Measurements from ENCODE around the gene USP32. TPM values are rescaled to one million over a fixed set of nuclear protein-coding genes. Genes with fewer than 3 reads are reported as not detected.

USP32 gene
- total RNA-seq, 1 experiment from 2014 or later = 103 TPM

DNA sequence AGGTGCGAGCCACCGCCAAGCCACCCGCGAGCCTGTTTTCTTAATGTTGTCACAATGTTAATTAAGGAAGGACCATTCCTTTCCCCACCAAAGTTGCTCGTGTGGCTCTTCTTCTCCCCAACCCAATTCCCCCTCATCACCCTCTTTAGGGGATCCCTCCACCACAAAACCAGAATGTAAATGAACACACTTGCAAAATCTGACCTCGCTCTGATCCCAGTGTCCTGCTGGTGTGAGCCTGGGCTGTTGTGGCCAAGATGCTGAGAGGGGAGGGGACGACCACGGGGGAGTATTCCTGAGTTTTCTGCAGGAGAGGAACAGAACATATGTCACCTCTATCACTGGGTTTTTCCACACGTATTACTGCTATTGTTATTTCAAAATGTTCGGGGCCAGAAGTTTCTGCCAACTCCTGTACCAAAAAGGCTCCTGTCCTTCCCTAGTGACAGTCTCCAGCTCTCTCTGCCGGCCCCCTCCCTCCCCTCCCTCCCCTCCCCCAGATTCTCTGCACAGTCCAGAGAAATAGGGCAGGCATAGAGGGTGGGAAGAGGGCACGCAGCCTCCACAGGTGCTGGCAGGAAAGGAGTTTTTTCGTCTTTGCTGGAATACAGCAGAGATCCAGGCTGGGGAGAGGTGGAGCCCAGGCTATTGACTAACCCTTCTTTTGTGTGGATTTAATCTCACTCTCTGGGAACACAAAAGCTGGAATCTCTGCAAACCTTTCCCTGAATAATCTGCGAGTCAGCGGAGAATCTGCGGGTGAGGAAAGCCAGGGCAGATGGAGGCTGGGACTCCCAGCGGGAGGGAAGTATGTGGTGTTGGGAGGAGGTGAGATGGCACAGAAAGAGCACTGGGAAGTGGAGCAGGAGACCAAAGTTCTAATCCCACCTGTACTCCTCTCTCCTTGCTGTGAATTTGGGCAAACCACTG, 246.7 kb downstream of the USP32 start:
- Mint-ChIP-seq H3K27me3 (ENCODE audit: low read depth) (peaks cover 83% of the 10 kb centered on the region), H3K36me3 (no peaks in the 10 kb centered on the region), H3K4me3 (peak overlapping the region; percentile 28), H3K27ac (no peak overlapping the region), H3K9me3 (no peaks in the 10 kb centered on the region), H3K4me1 (peaks cover 59% of the 10 kb centered on the region)
- CTCF ChIA-PET = interaction anchor here (1.2 to 1.7 kb wide), 2 partner anchors 13 to 14 kb away, joined by 6 to 7 read pairs; no protein-coding TSS in a partner anchor
- DNase-seq (ENCODE audit: low spot score) = no peak
- TF ChIP-seq ETV6 (CRISPR knock-in tag; IDR thresholded peaks at IDR 0.05) (no peak), KAT7 (CRISPR knock-in tag; IDR thresholded peaks at IDR 0.05; ENCODE audit: borderline replicate concordance) (no peak), NFYB (CRISPR knock-in tag; conservative IDR thresholded peaks at IDR 0.05; ENCODE audit: low read depth) (no peak), ESRRA (CRISPR knock-in tag; IDR thresholded peaks at IDR 0.05; ENCODE audit: borderline replicate concordance) (no peak), FOXJ3 (CRISPR knock-in tag; IDR thresholded peaks at IDR 0.05; ENCODE audit: borderline replicate concordance) (no peak), ZBTB21 (CRISPR knock-in tag; IDR thresholded peaks at IDR 0.05; ENCODE audit: borderline replicate concordance) (no peak), ZNF423 (CRISPR knock-in tag; IDR thresholded peaks at IDR 0.05) (no peak), MXD4 (CRISPR knock-in tag; IDR thresholded peaks at IDR 0.05; ENCODE audit: borderline replicate concordance) (no peak), TCF7 (CRISPR knock-in tag; IDR thresholded peaks at IDR 0.05; ENCODE audit: low read depth) (no peak), CBFB (CRISPR knock-in tag; IDR thresholded peaks at IDR 0.05; ENCODE audit: low read depth) (no peak), ZNF138 (CRISPR knock-in tag; conservative IDR thresholded peaks at IDR 0.05) (no peak), ZNF671 (CRISPR knock-in tag; IDR thresholded peaks at IDR 0.05) (no peak)
- TF ChIP-seq, protein P1, sequence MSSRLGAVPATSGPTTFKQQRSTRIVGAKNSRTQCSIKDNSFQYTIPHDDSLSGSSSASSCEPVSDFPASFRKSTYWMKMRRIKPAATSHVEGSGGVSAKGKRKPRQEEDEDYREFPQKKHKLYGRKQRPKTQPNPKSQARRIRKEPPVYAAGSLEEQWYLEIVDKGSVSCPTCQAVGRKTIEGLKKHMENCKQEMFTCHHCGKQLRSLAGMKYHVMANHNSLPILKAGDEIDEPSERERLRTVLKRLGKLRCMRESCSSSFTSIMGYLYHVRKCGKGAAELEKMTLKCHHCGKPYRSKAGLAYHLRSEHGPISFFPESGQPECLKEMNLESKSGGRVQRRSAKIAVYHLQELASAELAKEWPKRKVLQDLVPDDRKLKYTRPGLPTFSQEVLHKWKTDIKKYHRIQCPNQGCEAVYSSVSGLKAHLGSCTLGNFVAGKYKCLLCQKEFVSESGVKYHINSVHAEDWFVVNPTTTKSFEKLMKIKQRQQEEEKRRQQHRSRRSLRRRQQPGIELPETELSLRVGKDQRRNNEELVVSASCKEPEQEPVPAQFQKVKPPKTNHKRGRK (CRISPR knock-in tag; IDR thresholded peaks at IDR 0.05; ENCODE audit: borderline replicate concordance) = no peak
- TF ChIP-seq, protein P2, sequence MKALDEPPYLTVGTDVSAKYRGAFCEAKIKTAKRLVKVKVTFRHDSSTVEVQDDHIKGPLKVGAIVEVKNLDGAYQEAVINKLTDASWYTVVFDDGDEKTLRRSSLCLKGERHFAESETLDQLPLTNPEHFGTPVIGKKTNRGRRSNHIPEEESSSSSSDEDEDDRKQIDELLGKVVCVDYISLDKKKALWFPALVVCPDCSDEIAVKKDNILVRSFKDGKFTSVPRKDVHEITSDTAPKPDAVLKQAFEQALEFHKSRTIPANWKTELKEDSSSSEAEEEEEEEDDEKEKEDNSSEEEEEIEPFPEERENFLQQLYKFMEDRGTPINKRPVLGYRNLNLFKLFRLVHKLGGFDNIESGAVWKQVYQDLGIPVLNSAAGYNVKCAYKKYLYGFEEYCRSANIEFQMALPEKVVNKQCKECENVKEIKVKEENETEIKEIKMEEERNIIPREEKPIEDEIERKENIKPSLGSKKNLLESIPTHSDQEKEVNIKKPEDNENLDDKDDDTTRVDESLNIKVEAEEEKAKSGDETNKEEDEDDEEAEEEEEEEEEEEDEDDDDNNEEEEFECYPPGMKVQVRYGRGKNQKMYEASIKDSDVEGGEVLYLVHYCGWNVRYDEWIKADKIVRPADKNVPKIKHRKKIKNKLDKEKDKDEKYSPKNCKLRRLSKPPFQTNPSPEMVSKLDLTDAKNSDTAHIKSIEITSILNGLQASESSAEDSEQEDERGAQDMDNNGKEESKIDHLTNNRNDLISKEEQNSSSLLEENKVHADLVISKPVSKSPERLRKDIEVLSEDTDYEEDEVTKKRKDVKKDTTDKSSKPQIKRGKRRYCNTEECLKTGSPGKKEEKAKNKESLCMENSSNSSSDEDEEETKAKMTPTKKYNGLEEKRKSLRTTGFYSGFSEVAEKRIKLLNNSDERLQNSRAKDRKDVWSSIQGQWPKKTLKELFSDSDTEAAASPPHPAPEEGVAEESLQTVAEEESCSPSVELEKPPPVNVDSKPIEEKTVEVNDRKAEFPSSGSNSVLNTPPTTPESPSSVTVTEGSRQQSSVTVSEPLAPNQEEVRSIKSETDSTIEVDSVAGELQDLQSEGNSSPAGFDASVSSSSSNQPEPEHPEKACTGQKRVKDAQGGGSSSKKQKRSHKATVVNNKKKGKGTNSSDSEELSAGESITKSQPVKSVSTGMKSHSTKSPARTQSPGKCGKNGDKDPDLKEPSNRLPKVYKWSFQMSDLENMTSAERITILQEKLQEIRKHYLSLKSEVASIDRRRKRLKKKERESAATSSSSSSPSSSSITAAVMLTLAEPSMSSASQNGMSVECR (CRISPR knock-in tag; IDR thresholded peaks at IDR 0.05; ENCODE audit: borderline replicate concordance) = no peak
- TF ChIP-seq, protein P3, sequence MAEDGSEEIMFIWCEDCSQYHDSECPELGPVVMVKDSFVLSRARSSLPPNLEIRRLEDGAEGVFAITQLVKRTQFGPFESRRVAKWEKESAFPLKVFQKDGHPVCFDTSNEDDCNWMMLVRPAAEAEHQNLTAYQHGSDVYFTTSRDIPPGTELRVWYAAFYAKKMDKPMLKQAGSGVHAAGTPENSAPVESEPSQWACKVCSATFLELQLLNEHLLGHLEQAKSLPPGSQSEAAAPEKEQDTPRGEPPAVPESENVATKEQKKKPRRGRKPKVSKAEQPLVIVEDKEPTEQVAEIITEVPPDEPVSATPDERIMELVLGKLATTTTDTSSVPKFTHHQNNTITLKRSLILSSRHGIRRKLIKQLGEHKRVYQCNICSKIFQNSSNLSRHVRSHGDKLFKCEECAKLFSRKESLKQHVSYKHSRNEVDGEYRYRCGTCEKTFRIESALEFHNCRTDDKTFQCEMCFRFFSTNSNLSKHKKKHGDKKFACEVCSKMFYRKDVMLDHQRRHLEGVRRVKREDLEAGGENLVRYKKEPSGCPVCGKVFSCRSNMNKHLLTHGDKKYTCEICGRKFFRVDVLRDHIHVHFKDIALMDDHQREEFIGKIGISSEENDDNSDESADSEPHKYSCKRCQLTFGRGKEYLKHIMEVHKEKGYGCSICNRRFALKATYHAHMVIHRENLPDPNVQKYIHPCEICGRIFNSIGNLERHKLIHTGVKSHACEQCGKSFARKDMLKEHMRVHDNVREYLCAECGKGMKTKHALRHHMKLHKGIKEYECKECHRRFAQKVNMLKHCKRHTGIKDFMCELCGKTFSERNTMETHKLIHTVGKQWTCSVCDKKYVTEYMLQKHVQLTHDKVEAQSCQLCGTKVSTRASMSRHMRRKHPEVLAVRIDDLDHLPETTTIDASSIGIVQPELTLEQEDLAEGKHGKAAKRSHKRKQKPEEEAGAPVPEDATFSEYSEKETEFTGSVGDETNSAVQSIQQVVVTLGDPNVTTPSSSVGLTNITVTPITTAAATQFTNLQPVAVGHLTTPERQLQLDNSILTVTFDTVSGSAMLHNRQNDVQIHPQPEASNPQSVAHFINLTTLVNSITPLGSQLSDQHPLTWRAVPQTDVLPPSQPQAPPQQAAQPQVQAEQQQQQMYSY (CRISPR knock-in tag; IDR thresholded peaks at IDR 0.05) = no peak
- POLR2A ChIA-PET = no interaction called here
- no peak for ATAC-seq

Measured in WTC11 (cell line).